ENCODE measurements around the gene LINC00632. TPM values are rescaled to one million over a fixed set of nuclear protein-coding genes. Genes with fewer than 3 reads are reported as not detected.

The LINC00632 gene
- total RNA-seq, 1 experiment from 2014 or later: not detected

- peak; percentile 70 for DNase-seq (ENCODE audit: low spot score)
- in situ Hi-C loops (cut with HindIII; ENCODE audit: low sequenced_read_pairs): no loop called here
Observed at GRCh38 chrX:140762061-140762460, 52.5 kb downstream of the LINC00632 start.

- in situ Hi-C loops (cut with HindIII; ENCODE audit: low sequenced_read_pairs): no loop called here
- peak; percentile 36 for DNase-seq (ENCODE audit: low spot score)
Observed at GRCh38 chrX:140764401-140764919, 54.9 kb downstream of the LINC00632 start.

- peak; percentile 31 for DNase-seq (ENCODE audit: low spot score)
- in situ Hi-C loops (cut with HindIII; ENCODE audit: low sequenced_read_pairs): no loop called here
Observed at GRCh38 chrX:140765043-140765784, 55.7 kb downstream of the LINC00632 start.

- in situ Hi-C loops (cut with HindIII; ENCODE audit: low sequenced_read_pairs): no loop called here
- peak; percentile 69 for DNase-seq (ENCODE audit: low spot score)
Observed at GRCh38 chrX:140766024-140766611, 56.6 kb downstream of the LINC00632 start.

GRCh38 chrX:140767646-140768045, 58.1 kb downstream of the LINC00632 start:
- in situ Hi-C loops (cut with HindIII; ENCODE audit: low sequenced_read_pairs): no loop called here
- no peak for DNase-seq (ENCODE audit: low spot score)

- DNase-seq (ENCODE audit: low spot score): peak; percentile 31
- in situ Hi-C loops (cut with HindIII; ENCODE audit: low sequenced_read_pairs): no loop called here
Observed at GRCh38 chrX:140775211-140775610, 65.7 kb downstream of the LINC00632 start.

- in situ Hi-C loops (cut with HindIII; ENCODE audit: low sequenced_read_pairs): no loop called here
- no peak for DNase-seq (ENCODE audit: low spot score)
Observed at GRCh38 chrX:140776320-140776719, 66.8 kb downstream of the LINC00632 start.

- no peak for DNase-seq (ENCODE audit: low spot score)
- in situ Hi-C loops (cut with HindIII; ENCODE audit: low sequenced_read_pairs): no loop called here
Observed at GRCh38 chrX:140794642-140795041, 85.1 kb downstream of the LINC00632 start.

GRCh38 chrX:140799216-140799615, 89.7 kb downstream of the LINC00632 start:
- in situ Hi-C loops (cut with HindIII; ENCODE audit: low sequenced_read_pairs): no loop called here
- no peak for DNase-seq (ENCODE audit: low spot score)

- no peak for DNase-seq (ENCODE audit: low spot score)
- in situ Hi-C loops (cut with HindIII; ENCODE audit: low sequenced_read_pairs): no loop called here
Observed at GRCh38 chrX:140804292-140804691, 94.7 kb downstream of the LINC00632 start.

- in situ Hi-C loops (cut with HindIII; ENCODE audit: low sequenced_read_pairs): no loop called here
- no peak for DNase-seq (ENCODE audit: low spot score)
Observed at GRCh38 chrX:140815868-140816267, 106.3 kb downstream of the LINC00632 start.

- in situ Hi-C loops (cut with HindIII; ENCODE audit: low sequenced_read_pairs): no loop called here
- DNase-seq (ENCODE audit: low spot score): no peak
Observed at GRCh38 chrX:140817943-140818342, 108.4 kb downstream of the LINC00632 start.

- peak; percentile 6 for DNase-seq (ENCODE audit: low spot score)
- in situ Hi-C loops (cut with HindIII; ENCODE audit: low sequenced_read_pairs): no loop called here
Observed at GRCh38 chrX:140821280-140821679, 111.7 kb downstream of the LINC00632 start.

- no peak for DNase-seq (ENCODE audit: low spot score)
- in situ Hi-C loops (cut with HindIII; ENCODE audit: low sequenced_read_pairs): no loop called here
Observed at GRCh38 chrX:140822184-140822583, 112.6 kb downstream of the LINC00632 start.

- in situ Hi-C loops (cut with HindIII; ENCODE audit: low sequenced_read_pairs): no loop called here
- DNase-seq (ENCODE audit: low spot score): no peak
Observed at GRCh38 chrX:140822861-140823260, 113.3 kb downstream of the LINC00632 start.

- no peak for DNase-seq (ENCODE audit: low spot score)
- in situ Hi-C loops (cut with HindIII; ENCODE audit: low sequenced_read_pairs): no loop called here
Observed at GRCh38 chrX:140836874-140837273, 127.3 kb downstream of the LINC00632 start.

Other genes with a start within 250 kb of the LINC00632 start
- gene SOX3, start 204.7 kb upstream of the LINC00632 start, total RNA-seq (2014; rRNA removed; shearing (Covaris generic)): not detected in 2 replicates

All from G401 (cell line).